PC-9 (cell line): Measurements from ENCODE around the gene SRPK2.

Experiments used
- CTCF ChIP-seq: fragments of 200-600 bp; sonication (generic); conservative IDR thresholded peaks from 2 replicates; pipeline ENCODE4 v1.6.1; 2017; ENCODE audit warnings: mixed run types, antibody characterized with exemption, mild to moderate bottlenecking, moderate library complexity
- EZH2 ChIP-seq: fragments of 200-600 bp; sonication (generic); IDR thresholded peaks from 2 replicates; pipeline ENCODE4 v1.8.0; 2017; ENCODE audit warnings: antibody characterized with exemption, low read depth

GRCh38 chr7:105178177-105178576 lies 210.5 kb downstream of the SRPK2 start:
- no peak for TF ChIP-seq CTCF
- TF ChIP-seq EZH2 = no peak
